GM12872 (cell line): ENCODE measurements around the gene RND3.

ENCODE experiments used
- TF ChIP-seq, protein P1 (sequence below): IDR thresholded peaks from 3 replicates; pipeline ENCODE4 v1.5.1; 2011; ENCODE audit warnings: low read depth, mild to moderate bottlenecking, low read length, moderate library complexity; ENCODE audit not compliant: insufficient read depth

RND3 gene

GRCh38 chr2:150472511-150472899, 15.0 kb downstream of the RND3 start:
- TF ChIP-seq, protein P1, sequence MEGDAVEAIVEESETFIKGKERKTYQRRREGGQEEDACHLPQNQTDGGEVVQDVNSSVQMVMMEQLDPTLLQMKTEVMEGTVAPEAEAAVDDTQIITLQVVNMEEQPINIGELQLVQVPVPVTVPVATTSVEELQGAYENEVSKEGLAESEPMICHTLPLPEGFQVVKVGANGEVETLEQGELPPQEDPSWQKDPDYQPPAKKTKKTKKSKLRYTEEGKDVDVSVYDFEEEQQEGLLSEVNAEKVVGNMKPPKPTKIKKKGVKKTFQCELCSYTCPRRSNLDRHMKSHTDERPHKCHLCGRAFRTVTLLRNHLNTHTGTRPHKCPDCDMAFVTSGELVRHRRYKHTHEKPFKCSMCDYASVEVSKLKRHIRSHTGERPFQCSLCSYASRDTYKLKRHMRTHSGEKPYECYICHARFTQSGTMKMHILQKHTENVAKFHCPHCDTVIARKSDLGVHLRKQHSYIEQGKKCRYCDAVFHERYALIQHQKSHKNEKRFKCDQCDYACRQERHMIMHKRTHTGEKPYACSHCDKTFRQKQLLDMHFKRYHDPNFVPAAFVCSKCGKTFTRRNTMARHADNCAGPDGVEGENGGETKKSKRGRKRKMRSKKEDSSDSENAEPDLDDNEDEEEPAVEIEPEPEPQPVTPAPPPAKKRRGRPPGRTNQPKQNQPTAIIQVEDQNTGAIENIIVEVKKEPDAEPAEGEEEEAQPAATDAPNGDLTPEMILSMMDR, result no peak

- TF ChIP-seq, protein P1, result no peak
Measured at GRCh38 chr2:150471813-150472510, 15.5 kb downstream of the RND3 start.

- TF ChIP-seq, protein P1, result no peak
Measured at GRCh38 chr2:150470435-150470834, 17.0 kb downstream of the RND3 start.

DNA sequence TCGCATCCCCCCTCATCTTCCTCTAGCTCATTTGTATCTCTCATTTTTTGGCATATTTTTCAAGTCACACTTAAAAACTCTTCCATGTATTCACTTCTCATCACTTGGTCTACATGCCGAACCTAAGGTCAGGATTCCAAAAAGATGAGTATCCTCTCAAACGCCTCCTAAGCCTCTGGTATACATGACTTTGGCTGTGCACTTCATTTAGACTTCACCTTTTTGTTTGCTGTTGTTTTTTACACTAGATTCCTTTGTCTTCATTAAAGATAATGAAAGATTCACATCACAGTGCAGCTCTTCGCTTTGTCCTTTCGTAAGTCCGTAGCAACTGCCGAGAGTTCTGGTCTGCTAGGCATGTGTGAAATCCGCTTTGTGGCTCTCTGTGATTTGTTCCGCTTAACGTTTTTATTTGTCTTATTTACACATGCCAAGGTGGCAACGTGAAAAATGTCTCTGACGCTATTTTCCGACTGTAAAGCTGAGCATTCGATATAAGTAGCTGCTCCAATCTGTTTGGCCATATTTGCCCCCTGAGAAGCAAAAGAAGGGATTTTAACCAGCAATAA, 17.7 kb downstream of the RND3 start:
- TF ChIP-seq, protein P1, result no peak

GRCh38 chr2:150468350-150468960, 19.0 kb downstream of the RND3 start:
- TF ChIP-seq, protein P1, result no peak

GRCh38 chr2:150467621-150467963, 19.9 kb downstream of the RND3 start:
- TF ChIP-seq, protein P1, result no peak

- TF ChIP-seq, protein P1, result no peak
Measured at GRCh38 chr2:150466741-150467620, 20.5 kb downstream of the RND3 start.
